Retinal pigment epithelial cell (primary cell): ENCODE results near the gene DELE1.

Experiments
- DNase-seq: peaks from one replicate; pipeline ENCODE4 v3.0.0-alpha.2; 2010; ENCODE audit warnings: low read depth
- H3K4me3 ChIP-seq: 2 replicates; pipeline ENCODE4 v1.5.1; 2011; ENCODE audit warnings: mild to moderate bottlenecking, low read length, control low read depth, moderate library complexity
- CTCF ChIP-seq: conservative IDR thresholded peaks from 2 replicates; pipeline ENCODE4 v1.5.1; 2011; ENCODE audit warnings: low read depth, low read length, control low read depth, inconsistent platforms

Gene DELE1

GRCh38 chr5:141909212-141909611 is 14.5 kb upstream of the DELE1 start:
- TF ChIP-seq CTCF: no peak
- DNase-seq: no peak
- H3K4me3 ChIP-seq: no peak overlapping the region

- DNase-seq: no peak
- H3K4me3 ChIP-seq: no peak overlapping the region
- no peak for TF ChIP-seq CTCF
These were observed 13.4 kb upstream of the DELE1 start for GRCh38 chr5:141910271-141910673.

GRCh38 chr5:141913560-141914198 is 10.0 kb upstream of the DELE1 start:
- no peak for TF ChIP-seq CTCF
- H3K4me3 ChIP-seq: peak overlapping the region; percentile 18
- DNase-seq: no peak

GRCh38 chr5:141914199-141914743 is 9.4 kb upstream of the DELE1 start:
- TF ChIP-seq CTCF: peak; percentile 38
- peak overlapping the region; percentile 18 for H3K4me3 ChIP-seq
- peak; percentile 20 for DNase-seq

- no peak for DNase-seq
- no peak overlapping the region for H3K4me3 ChIP-seq
- TF ChIP-seq CTCF: no peak
These were observed 8.9 kb upstream of the DELE1 start for GRCh38 chr5:141914797-141915196.

- no peak overlapping the region for H3K4me3 ChIP-seq
- no peak for DNase-seq
- TF ChIP-seq CTCF: no peak
These were observed 7.8 kb upstream of the DELE1 start for GRCh38 chr5:141915881-141916336.

GRCh38 chr5:141916522-141916921 is 7.1 kb upstream of the DELE1 start:
- DNase-seq: no peak
- no peak overlapping the region for H3K4me3 ChIP-seq
- TF ChIP-seq CTCF: no peak
